GM12892 (cell line): Measurements from ENCODE around the gene ITGB7.

Source experiments
- DNase-seq: peaks from one replicate; pipeline ENCODE4 v3.0.0; 2011; ENCODE audit not compliant: insufficient read length
- FAIRE-seq: peaks from 2 replicates; lab custom pipeline; 2011; peaks lifted over from hg19 to GRCh38; lab: Jason Lieb, UNC
- POLR2A ChIP-seq: IDR thresholded peaks from 2 replicates; pipeline ENCODE4 v1.6.1; 2011; ENCODE audit warnings: low read depth, low read length, control low read depth
- POLR2AphosphoS5 ChIP-seq: IDR thresholded peaks from 2 replicates; pipeline ENCODE4 v1.6.1; 2011; ENCODE audit warnings: low read depth, low read length, control low read depth
- TAF1 ChIP-seq: IDR thresholded peaks from 2 replicates; pipeline ENCODE4 v1.6.1; 2011; ENCODE audit warnings: low read depth, mild to moderate bottlenecking, control low read depth, low read length, borderline replicate concordance

Gene ITGB7

GRCh38 chr12:53236443-53237111 lies 29.5 kb upstream of the ITGB7 start:
- DNase-seq (no peak), FAIRE-seq (peak; percentile 5)
- TF ChIP-seq POLR2AphosphoS5, result no peak
- TF ChIP-seq TAF1, result no peak
- no peak for TF ChIP-seq POLR2A

GRCh38 chr12:53235742-53236442 lies 28.8 kb upstream of the ITGB7 start:
- no peak for FAIRE-seq
- DNase-seq, result no peak
- no peak for TF ChIP-seq TAF1

DNA sequence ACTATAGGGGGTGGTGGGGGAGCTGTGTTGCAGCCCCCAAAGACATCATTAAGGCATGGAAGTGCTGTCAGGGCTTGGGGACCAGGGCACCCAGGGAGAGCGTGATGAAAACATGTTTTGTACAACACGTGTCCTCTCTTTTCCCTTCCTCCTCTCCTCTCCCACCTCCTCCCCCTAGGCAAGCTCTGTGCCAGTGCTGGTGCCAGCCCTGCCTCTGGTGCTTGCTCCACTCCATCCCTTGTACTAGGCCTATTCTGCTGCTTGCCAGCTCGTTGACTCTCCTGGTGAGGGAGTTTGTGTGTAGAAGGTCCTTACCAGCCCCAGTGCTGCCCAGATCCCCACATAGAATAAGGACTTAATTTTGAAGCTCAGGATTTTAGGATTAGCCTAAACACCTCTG lies 28.1 kb upstream of the ITGB7 start:
- DNase-seq, result no peak
- no peak for FAIRE-seq
- TF ChIP-seq TAF1 (no peak), POLR2A (no peak), POLR2AphosphoS5 (no peak)

DNA sequence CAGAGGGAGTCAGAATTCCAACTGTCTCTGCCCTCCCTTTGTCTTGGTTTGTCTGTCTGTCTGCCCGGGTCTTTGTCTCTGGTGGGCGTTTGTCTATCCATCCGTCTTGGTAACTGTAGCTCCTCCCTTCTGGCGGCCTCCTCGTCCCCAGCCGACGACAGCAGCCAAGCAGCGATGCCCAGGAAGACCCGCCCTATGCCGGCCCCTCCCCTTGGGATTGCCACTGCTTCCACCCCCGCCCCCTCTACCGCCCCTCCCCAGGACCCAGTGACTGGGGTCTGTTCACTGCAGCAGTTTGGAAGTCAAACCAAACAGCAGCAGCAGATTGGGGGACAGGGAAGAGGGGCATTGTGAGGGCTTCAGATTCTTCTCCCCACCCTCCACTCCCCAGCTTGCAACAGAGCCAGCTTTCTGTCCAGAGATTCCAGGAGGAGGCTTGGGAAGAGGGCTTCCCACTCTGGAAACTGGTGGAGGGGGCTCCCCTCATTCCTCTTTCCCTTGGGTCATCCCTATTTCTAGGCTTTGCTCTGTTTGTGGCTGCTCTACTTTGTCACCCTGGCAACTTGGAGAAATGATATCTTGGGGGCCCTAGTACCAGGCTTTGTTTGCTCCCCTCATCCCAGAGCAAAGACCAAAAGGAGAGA lies 27.3 kb upstream of the ITGB7 start:
- no peak for TF ChIP-seq POLR2AphosphoS5
- no peak for TF ChIP-seq POLR2A
- TF ChIP-seq TAF1, result no peak
- FAIRE-seq, result no peak
- DNase-seq, result no peak

DNA sequence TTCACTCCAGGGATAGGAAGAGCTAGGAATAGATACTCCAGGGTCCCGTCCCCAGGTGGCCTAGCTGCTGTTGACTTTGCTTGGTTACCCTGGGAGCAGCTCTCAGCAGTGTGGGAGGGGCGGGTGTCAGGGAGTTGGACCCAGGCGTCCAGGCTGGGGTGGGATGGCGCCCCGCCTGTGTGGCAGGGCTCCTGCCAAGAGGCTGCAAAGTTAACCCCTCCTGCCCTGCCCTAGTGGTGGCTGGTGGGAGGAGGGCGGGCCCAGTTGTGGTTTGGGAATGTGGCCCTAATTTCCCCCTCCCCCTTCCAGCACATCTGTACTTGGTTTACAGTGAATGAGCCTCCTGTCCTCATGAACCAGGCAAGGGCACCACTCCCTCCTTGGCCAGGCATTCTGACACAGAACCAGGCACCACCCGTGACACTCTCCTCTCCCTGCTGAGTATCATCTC lies 26.6 kb upstream of the ITGB7 start:
- DNase-seq (no peak), FAIRE-seq (no peak)
- TF ChIP-seq TAF1 (no peak), POLR2A (no peak), POLR2AphosphoS5 (no peak)

DNA sequence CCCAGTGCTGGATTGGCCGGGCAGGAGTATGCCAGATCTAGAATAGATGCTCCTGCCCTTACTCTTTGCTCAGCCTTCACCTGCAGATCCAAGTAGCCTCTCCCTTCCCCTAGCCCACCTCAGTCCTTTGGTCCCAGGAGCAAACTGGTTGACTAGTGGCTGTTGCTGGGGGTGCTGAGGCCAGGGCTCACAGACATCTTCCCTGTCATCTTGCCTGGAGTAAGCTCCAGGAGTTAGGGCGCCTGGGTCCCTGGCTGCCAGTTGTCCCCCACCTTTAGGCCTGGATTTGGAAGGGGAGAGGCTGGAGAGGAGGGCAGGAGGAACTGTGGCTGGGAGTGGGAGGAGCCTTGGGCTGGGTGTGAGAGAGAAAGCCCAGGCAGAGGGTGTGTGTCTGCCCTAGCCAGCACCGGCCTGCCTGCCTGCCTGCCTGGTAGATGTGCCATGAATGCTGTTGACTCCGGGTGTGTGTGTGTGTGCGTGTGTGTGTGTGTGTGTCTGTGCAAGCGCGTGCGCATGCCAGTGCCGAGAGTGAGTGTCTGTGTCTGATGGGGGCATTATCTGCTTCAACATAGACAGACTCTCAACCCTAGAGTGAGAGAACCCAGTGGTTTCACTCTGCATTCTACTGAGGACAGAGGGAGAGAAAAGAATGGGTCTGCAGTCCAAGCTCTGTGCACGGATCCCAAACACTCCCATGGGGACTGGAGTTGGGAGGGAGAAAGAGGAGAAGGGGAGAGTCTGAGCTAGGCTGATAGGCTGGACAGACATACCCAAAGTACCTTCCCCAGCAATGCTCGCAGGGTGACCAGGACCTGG lies 25.8 kb upstream of the ITGB7 start:
- FAIRE-seq (peak; percentile 17), DNase-seq (peak; percentile 52)

DNA sequence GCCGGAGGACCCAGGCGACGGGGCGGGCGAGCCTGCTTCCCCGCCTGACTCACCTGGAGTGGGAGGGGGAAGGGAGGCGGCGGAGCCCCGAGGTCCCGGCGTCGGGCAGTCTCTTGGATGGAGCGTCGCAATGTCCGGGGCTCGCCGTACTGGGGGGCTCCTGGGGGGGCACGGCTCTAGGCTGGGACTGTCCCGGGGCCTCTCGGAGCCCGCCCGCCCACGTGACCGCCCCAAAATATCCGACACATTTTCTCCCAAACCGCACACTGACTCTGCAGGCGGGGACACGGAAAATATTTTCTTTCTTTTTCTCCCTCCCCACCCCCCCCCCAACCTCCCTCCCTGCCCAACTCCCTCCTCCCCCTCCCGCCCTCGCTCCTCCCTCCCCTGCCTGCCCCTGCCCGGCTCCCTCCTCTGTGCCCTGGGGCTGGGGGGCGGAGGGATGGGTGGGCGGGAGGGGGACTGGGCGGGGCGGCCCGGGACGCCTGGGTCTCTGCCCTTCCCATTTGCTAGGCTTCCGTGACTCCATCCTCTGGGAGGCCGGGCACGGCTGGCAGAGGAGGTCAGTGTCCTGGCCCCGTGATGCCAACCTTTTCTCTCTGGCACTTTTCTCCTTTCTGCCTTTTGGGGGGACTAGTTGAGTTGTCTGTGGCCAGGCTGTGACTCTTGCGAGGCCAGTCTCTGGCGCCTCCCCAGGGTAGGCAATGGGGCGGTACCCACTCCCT lies 25.0 kb upstream of the ITGB7 start, which contains the start of gene RARG:
TSS of gene RARG (minus strand) at position 289 of the 725 bp plus-strand sequence. CDS start 4,664 bp downstream, outside the sequence.
- FAIRE-seq, result no peak
- DNase-seq, result peak; percentile 58
- TF ChIP-seq POLR2AphosphoS5 (no peak), TAF1 (no peak), POLR2A (no peak)

More for the DNA sequence above, 25.8 kb upstream of the ITGB7 start:
- no peak for TF ChIP-seq POLR2AphosphoS5
- TF ChIP-seq POLR2A, result no peak
- no peak for TF ChIP-seq TAF1

- no peak for TF ChIP-seq POLR2AphosphoS5
- TF ChIP-seq POLR2A, result no peak
- TF ChIP-seq TAF1, result no peak
- DNase-seq, result no peak
- no peak for FAIRE-seq
Observed at GRCh38 chr12:53231671-53231920, 24.5 kb upstream of the ITGB7 start.

GRCh38 chr12:53230108-53230845 lies 23.2 kb upstream of the ITGB7 start:
- no peak for FAIRE-seq
- no peak for TF ChIP-seq POLR2A
- no peak for TF ChIP-seq POLR2AphosphoS5
- no peak for TF ChIP-seq TAF1
- no peak for DNase-seq

DNA sequence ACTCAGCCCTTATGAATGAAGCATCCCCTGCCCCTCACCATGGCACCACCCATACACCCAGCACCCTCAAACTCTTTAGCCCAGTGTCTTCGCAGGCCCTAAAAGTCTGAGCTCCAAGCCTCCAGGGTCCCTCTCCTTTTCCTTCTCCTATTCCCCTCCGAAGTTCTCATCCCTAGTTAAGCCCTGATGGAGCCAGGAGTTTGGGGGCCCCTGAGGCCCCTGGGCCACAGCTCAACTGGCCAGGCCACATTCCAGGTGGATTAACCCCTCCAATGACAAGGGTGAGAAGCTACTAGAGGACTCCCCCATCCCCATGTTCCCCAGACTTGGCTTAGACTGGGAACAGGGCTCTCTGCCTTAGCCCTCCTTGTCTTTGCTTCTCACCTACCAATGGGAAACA lies 22.4 kb upstream of the ITGB7 start:
- FAIRE-seq (no peak), DNase-seq (no peak)
- TF ChIP-seq POLR2A (no peak), TAF1 (no peak), POLR2AphosphoS5 (no peak)

- TF ChIP-seq TAF1 (no peak), POLR2AphosphoS5 (no peak), POLR2A (no peak)
- DNase-seq (no peak), FAIRE-seq (no peak)
Observed at GRCh38 chr12:53227836-53228235, 20.8 kb upstream of the ITGB7 start.
